Stimulated activated CD4-positive, alpha-beta T cell treated with anti-CD3 and anti-CD28 coated beads, Interleukin-12 subunit alpha, Interleukin-12 subunit beta, amount 100 ng/mL, for 4 hours (primary cell): ENCODE measurements around the gene PKIG.
"Not testable (repeated sequence)": the region's sequence is repeated elsewhere in the genome, so short reads cannot be mapped to it uniquely, and the experiment has no call there.

Experiments
- DNase-seq: peaks from one replicate; pipeline ENCODE4 v3.0.0-alpha.2; 2020

PKIG gene

DNA sequence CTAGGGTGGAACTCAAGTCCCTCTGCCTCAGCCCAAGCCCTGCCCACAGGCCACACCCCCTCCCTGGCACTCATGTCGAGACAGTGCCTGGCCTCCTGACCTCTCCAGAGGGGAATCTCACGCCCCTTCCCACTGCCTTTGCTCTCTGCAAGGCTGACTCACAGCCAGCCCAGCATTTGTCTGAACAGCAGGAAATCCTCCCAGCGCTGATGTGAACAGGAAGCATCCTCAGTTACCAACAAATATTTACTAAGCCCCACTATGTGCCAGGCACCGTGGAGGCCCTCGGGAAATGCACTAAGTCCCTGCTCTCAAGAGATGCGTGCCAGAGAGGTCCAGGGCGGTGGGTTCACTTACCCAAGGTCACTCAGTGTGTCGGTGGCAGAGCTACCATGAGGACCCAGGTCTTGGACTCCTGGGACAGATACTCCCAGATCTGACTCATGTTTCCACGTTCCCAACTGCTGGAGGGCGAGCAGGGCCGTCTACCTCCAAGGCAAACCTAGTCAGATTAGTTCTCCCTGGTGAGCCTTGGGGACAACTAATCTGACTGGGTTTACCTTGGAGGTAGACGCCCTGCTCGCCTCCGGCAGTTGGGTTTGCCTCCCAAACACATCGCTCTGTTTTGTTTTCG is 61.3 kb downstream of the PKIG start:
- no peak for DNase-seq

DNA sequence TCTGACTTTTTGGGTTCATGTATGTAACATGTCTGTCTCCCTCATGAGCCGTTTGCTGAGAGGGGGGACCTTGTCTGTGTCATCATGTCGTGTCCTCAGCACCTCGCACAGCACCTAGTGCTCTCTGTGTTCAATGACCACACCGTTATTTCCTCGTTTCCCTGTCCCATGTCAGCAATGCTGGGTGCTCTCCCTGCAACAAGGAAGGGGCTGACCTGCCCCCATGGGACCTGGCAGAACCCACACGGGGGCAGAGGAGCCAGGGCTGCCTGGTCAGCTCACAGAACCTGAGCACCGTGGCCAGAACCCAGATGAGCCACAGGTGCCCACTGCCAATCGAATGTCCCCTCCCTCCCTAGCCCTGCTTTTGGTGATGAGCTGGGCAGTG is 61.8 kb downstream of the PKIG start:
- DNase-seq, result no peak

DNA sequence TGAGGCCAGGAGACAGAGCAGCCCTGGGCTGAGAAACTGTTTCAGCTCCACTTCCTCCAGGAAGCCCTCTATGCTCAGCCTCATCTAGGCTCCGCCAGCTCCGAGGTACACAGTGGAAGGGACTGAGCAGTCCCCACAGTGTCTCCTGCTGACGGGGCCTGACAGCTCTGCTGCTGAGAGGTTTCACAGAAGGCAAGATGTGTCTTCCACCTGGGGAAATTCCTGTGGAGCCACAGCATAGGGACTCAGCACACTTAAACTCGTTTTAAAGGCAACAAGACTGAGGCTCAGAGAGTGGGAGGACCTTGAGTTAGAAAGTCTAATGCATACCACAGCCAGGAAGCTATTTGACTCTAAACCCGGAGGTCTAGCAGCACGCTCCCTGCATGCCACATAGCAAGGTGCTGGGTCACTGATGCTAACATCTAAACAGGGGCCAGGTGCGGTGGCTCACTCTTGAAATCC is 62.3 kb downstream of the PKIG start:
- DNase-seq, result no peak

DNA sequence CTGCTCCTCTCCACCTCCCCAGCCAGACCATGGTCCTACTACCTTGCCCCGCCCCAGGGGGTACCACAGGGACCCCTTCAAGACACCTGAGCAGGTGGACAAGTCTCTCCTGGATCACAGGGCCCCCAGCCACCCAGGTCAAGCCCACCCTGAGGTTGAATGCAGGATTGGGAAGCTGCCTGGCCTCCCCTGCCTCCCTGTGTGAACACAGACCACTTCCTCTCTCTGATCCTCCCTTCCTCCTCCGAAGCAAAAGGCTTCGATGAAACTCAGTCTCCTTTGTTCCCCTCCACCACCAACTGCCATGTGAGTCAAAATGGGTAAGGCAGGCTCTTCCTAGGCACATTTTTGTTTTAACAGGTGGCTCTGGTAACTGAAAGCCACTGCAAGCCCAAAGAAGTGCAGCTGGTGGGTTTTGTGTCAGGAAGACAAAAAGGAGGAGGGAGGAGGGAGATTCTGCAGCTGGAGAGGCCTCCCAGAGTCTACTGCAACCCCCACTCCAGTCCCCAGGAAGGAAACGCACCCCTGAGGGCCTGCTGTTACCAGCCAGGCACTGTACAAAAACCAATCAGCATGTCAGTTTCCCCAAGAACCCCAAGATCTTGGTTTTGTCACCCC is 63.8 kb downstream of the PKIG start:
- no peak for DNase-seq

DNA sequence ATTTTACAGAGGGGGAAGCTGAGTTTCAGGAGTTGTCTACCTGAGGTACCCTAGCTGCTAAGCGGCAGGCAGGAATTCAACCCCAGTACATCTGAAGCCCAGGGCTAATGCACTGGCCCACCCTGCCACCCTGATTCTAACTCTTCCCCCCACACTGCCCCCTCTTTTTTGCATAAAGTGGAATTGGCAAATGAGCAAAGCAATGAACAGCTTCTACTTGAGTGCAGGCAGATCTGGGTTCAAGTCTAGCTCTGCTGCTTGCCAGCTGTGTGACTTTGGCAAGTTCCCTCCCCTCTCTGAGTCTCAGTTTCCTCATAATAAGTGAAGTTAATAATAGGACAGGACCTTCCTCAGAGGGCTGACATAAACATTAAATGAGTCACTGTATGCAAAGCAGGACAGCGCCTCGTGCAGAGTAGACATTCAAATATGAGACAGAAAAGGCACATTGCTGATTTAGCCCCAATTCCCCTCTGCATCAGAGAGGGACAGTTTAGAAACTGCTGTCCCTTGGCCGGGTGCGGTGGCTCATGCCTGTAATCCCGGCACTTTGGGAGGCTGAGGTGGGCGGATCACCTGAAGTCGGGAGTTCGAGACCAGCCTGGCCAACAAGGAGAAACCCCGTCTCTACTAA is 64.4 kb downstream of the PKIG start:
- DNase-seq, result no peak

DNA sequence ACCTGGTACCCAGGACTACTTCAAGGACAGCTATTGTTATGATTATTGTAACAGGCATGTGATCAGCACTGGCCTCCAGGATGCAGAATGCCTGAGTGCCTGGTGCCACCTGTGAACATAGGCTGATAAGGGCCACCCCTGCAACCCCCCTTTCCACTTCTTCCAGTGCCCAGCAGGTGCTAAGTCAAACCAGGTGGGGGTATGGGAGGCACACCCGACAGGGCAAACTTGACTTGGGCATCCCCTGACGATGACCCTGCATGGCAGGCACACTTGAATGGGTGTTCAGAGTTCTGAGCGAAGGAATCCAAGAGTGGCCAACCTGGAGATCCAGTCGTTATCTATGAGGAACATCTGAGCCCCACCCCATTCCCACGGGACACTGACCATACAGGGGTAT is 65.7 kb downstream of the PKIG start:
- DNase-seq, result no peak

DNA sequence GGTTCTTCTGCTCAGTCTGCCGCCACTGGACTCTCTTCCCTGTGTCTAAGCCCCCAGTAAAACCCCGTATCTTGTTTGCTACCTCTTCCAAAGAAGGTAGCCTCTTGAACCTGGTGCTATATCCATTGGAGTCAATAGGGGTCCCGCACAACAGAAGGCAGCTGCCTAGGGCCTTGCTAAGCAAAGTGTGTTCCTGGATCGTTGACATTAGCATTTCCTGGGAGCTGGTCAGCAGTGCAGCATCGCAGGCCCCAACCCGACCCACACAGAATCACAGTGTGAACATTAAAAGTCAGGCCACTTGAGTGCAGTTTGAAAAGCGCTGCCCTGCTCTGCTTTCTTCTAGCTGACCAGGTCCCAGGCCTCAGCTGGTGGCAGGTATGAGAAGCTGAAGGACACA is 66.2 kb downstream of the PKIG start:
- no peak for DNase-seq

DNA sequence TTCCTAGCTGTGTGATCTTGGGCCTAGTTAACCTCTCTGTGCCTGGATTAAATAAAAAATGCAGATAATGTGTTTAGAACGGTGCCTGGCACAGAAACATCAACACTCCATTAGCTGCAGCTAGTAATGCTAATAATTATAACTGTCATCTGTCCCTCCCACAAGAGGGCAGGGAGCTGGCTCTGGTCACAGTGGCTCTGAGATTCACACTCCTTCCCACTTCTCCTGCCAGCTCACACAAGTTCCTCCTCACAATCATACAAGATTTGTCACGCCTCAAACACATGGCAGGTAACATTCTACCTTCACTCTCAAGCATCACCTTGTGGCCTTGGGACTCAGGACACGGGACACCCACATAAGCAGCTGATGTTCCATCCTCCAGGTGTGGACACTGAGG is 66.7 kb downstream of the PKIG start:
- DNase-seq, result no peak

DNA sequence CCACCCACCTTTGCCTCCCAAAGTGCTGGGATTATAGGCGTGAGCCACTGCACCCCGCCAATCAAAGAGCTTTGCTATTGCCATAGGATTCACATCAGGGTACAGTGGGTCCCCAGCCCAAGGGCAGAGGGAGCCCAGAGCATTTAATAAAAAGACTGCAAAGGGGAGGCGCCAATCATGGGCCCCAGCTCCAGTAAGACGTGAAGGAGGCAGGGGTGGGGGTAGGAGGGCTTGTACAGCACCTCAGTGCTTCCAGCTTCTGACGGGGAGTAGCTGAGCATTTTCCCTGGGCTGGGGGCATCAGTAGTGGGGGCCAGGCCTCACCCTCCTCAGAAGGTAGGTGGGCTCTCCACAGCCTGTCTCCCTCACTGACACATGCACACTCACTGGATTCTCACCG is 67.6 kb downstream of the PKIG start:
- DNase-seq, result no peak

DNA sequence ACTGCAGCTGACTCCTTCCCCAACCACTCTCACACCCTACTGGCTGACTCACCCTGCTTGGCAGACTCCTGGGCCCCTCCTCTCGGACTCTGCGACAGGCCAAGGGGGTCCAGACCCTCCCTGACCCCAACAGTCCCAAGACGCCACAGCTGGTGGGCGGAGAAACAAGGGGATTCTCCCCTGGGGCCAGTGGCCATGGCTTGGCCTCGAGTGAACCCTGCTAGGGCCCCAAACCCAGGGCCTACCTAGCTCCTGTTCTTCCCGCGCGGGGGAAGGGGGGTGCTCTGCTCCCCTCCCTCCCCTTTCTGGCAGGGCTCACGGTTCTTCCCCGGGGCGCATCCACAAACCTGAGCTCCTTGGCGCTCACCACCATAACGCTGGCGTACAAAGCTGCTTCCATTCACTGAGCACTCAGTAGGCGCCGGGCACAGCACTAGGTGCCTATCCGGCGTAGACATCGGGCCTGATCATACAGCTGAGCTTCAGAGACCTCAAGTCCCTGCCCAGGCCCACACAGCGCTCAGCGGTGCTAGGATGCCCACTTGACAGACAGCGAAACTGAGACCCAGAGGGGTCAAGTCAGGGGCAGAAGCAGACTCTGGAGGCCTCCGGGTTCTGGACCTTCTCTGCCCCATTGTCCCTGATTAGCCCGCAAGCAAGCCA is 68.5 kb downstream of the PKIG start:
- peak; percentile 34 for DNase-seq

DNA sequence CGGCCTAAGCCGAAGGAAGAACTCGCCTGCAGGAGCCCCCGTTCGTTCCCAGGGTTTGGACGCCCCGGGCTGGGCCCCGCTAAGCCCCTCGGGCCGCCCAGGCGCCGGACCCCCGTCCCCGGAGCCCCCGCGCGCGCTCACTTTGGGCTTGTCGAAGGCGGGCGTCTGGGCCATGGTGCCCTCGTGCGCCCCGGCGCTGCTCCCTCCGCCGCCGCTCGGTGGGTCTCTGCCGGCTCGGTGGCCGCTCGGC is 69.0 kb downstream of the PKIG start:
- no peak for DNase-seq

DNA sequence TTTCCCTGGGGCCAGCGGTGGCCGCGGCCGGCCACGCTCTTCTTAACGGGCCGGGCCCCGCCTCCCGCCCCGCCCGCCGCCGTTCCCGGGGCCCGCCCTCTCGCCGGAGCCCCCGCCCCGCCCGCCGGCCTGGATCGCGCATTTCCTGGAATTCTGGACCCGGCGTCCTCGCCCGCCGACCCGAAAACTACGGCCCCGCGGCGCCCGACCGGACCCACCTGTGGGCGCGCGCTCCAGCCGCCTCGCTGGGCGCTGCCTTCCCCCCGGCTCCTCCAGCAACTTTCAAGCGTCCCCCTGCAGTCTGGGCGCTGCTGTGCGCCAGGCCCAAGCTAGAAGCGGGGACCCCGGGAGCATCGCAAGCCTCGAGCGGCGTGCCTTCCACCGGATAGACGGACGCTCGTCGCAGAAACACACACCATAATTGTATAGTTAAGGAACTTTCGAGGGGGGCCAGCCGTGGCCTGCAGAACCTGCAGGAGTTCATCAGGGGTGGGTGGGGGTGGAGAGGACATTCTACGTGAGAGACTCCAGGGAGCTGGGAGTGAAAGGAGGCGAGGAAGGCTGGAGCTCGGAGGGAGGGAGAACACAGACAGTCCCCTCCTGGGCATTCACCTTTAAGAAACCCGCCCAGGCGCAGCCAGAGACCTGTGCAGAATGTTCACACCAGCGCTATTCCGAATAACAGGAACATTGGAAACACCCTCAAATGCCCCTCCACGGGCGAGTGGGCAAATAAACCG is 69.5 kb downstream of the PKIG start, which contains the start of gene ADA:
ADA (minus strand) TSS at position 16 of the 740 bp plus-strand sequence. CDS start 92 bp downstream, outside the sequence.
- peak; percentile 36 for DNase-seq

DNA sequence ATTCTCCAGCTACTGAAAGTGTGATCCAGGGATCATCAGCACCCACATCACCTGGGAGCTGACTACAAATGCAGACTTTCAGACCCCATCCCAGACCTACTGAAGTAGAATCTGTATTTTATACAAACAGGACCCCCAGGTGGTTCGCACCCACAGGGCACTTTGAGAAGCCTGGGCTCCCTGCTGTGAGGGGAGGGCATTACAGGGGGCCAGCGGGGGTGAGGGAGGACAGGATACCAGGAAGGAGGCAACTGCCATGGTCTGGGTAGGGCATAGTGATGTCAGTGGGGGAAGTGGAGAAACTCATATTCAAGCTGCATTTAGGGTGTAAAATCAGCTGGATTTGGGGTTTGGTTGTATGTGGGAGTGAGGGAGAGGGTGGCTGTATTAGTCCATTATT is 71.2 kb downstream of the PKIG start:
- DNase-seq, result no peak

DNA sequence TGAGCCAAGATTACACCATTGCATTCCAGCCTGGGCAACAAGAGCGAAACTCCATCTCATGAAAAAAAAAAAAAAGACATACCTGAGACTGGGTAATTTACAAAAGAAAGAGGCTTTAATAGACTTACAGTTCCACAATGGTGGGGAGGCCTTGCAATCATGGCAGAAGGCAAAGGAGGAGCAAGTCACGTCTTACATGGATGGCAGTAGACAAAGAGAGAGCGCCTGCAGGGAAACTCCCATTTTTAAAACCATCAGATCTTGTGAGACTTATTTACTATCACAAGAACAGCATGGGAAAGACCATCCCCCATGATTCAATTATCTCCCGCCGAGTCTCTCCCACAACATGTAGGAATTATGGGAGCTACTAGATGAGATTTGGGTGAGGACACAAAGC is 71.8 kb downstream of the PKIG start:
- not testable (repeated sequence) for DNase-seq

DNA sequence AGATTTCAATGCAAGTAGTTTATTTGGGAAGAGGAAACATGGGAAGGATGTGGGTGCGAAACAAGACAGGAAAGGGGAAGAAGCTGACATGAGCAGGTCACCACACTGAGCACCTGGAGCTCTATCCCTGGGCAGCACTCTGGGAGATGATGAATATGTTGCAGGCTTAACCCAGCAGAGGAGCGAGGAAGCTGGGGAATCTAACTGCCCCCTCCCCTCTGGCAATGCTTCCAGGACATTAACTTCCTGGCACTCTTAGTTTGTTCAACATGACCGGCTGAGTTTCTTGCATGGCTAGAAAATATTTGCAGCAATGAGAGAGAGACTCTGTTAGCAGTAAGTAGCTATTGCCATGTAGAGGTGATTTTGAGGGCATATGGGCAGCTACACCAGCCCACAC is 74.1 kb downstream of the PKIG start:
- DNase-seq, result no peak

DNA sequence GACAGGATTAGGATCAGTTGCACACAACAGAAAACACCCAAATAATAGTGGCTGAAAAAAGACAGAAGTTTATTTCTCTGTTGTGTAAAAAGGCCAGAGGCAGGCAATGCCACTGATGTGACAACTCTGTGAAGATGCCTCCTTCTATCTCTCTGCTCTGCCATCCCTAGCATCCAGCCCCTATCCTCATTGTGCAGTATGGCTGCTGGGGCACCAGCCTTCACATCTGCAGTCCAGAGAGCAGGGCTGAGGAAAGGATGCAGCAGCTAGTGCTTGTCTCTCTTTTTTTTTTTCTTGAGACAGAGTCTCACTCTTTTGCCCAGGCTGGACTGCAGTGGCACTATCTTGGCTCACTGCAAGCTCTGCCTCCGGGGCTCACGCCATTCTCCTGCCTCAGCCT is 75.5 kb downstream of the PKIG start:
- no peak for DNase-seq

DNA sequence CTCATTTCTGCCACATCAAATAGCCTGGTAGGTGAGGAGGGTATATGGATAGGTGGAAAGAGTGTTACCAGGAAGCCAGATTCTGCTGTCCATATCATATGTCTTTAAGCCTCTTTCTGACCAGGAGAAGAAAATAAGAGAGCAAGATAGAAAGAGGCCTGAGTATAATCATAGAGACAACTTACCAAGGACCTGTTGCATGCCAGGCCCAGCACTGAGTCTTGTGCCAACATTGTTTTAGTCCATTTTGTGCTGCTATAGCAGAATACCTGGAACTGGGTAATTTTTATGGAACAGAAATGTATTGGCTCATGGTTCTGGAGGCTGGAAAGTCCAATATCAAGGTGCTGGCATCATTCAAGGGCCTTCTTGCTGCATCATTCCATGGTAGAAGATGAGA is 76.4 kb downstream of the PKIG start:
- no peak for DNase-seq

DNA sequence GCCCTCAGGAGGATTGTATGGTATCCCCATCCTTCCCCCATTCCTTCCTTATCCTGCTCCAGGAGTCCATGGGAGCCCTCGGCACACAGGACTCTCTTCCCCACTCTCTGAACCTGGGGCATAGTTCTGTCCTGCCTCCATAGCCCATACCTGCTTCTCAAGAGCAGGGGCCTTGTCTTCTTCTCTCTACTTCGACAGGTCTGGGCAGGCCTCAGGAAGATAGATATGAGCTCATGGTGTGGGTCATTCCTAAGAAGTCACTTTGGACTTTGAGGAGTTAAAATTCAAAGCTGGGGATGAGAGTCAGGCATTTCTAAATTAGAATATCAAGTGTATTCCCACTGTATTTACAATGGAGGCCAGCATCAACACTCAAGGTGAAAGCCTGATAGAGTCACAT is 77.6 kb downstream of the PKIG start:
- DNase-seq, result no peak

DNA sequence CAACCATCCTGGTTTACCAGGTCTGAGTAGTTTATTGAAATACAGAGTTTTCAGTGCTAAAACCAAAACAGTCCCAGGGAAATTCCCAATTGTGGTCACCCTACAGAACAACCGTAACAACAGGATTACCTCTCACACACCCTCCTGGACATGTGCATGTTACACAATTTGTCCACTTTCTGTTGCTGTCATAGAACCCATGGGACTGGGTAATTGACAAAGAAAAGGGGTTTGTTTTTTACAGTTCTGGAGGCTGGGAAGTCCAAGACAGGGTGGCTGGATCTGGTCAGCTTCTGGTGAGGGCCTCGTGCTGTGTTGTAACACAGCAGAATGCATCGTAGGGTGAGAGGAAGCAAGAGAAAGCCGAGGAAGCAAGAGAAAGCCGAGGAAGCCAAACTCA is 78.2 kb downstream of the PKIG start:
- no peak for DNase-seq

DNA sequence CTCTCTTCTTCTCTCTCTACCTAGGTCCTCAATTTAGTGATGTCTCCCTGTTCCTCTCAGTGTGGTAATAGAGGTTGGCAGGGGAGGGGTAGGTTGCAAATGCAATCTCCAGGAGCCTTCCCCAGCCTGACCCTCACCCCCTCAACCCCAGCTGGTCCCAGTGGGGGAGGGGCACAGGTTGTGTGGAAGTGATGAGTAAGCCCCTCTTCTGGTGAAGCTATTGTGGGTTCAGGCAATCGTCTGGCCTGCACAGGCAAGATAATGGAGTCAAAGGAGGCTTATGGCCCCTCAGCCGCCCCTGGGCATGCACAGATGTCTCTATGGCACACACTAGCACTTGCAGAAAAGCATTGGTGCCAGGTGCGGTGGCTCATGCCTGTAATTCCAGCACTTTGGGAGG is 79.9 kb downstream of the PKIG start:
- no peak for DNase-seq

DNA sequence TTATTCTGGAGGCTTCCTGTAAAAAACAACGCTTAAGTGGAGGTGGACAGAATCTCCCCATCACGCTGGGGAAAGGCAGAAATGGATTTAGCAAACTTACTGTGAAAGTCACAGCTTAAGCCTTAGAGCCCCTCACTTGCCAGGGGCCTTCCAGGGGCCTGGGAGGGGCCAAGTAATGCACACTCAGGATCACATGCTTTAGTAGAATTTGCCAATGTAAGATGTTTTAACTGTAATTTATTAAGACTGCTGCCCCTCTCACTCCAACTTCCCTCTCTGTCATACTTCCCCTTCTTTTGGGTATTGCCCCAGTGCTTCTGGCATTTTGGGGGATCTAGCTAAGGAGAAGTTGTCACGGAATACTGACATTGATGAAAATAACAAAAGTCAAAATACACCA is 81.8 kb downstream of the PKIG start:
- DNase-seq, result no peak

DNA sequence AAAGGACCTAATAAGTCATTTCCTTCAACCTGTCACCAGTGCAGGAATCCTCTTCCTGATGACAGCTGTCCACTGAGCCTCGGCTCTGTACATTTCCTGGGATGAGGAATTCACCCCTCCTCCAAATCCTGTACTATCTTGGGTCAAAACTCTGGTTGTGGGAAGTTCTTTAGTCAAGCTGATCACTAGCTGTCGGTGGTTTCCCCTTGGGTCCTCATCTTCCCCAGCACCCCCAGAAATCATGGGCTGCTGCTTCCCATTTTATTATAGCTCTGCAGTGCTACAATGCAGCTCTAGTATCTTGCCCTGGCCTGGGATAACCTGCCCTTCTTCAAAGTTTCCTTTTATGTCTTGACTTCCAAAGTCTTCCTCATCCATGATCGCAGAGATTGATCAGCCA is 83.7 kb downstream of the PKIG start:
- no peak for DNase-seq
